ENCODE measurements around the gene GAS1.

- TF ChIP-seq CTCF (IDR thresholded peaks at IDR 0.05) (no peak), POLR2A (IDR thresholded peaks at IDR 0.05) (no peak), EP300 (IDR thresholded peaks at IDR 0.05) (no peak), POLR2AphosphoS5 (IDR thresholded peaks at IDR 0.05) (no peak)
Measured at GRCh38 chr9:86987900-86988299, 40.6 kb upstream of the GAS1 start.

All from sigmoid colon (tissue), 4 donors.